SU-DHL-6 (cell line): ENCODE results near the gene PPIF.

ENCODE experiments used
- H2AFZ ChIP-seq: fragments of 200-600 bp; sonication (generic); 2 replicates; pipeline ENCODE4 v1.6.1; 2014; ENCODE audit warnings: low read depth, mild to moderate bottlenecking, moderate library complexity, mixed read lengths, antibody characterized with exemption, low read length; ENCODE audit not compliant: severe bottlenecking
- H3F3A ChIP-seq: fragments of 200-600 bp; shearing (Covaris generic); 2 replicates; pipeline ENCODE4 v1.6.0; 2016; ENCODE audit warnings: antibody characterized with exemption, mild to moderate bottlenecking; ENCODE audit not compliant: insufficient read depth
- H3K27ac ChIP-seq: fragments of 200-600 bp; sonication (generic); 2 replicates; pipeline ENCODE4 v1.5.1; 2016; ENCODE audit warnings: low read depth, mild to moderate bottlenecking, low read length, moderate library complexity, mixed read lengths
- H3K27me3 ChIP-seq: fragments of 200-600 bp; sonication (generic), shearing (Covaris generic); 2 replicates; pipeline ENCODE4 v1.6.0; 2014; ENCODE audit warnings: mild to moderate bottlenecking, low read length
- H3K36me3 ChIP-seq: fragments of 200-600 bp; sonication (generic); 2 replicates; pipeline ENCODE4 v1.6.1; 2014; ENCODE audit warnings: mild to moderate bottlenecking, low read length, mixed read lengths
- H3K4me2 ChIP-seq: fragments of 300-600, 200-600 bp; shearing (Covaris generic), sonication (generic); 2 replicates; pipeline ENCODE4 v1.6.0; 2014; ENCODE audit warnings: low read length, low read depth, mild to moderate bottlenecking; ENCODE audit not compliant: poor library complexity, severe bottlenecking
- H3K4me3 ChIP-seq: fragments of 200-600 bp; sonication (generic); 2 replicates; pipeline ENCODE4 v1.5.1; 2014; ENCODE audit warnings: antibody characterized with exemption, low read length, mild to moderate bottlenecking, mixed read lengths; ENCODE audit not compliant: insufficient read depth, poor library complexity, severe bottlenecking
- H3K79me2 ChIP-seq: fragments of 200-600 bp; sonication (generic); 2 replicates; pipeline ENCODE4 v1.6.1; 2014; ENCODE audit warnings: mild to moderate bottlenecking, low read length, moderate library complexity; ENCODE audit not compliant: insufficient read depth
- H3K9ac ChIP-seq: fragments of 200-600 bp; sonication (generic); 2 replicates; pipeline ENCODE4 v1.7.0; 2014; ENCODE audit warnings: mild to moderate bottlenecking, low read length
- H3K9me2 ChIP-seq: fragments of 200-600 bp; sonication (generic); replicated peaks from 2 replicates; pipeline ENCODE4 v1.6.1; 2014; ENCODE audit warnings: low read length; ENCODE audit not compliant: insufficient read depth
- H3K9me3 ChIP-seq: fragments of 200-600 bp; sonication (generic); 2 replicates; pipeline ENCODE4 v1.6.1; 2014; ENCODE audit warnings: low read length, mixed read lengths; ENCODE audit not compliant: insufficient read depth
- H4K20me1 ChIP-seq: fragments of 200-600 bp; sonication (generic); 2 replicates; pipeline ENCODE4 v1.6.1; 2014; ENCODE audit warnings: low read depth, mild to moderate bottlenecking, antibody characterized with exemption, low read length, moderate library complexity, mixed read lengths
- EZH2phosphoT487 ChIP-seq: fragments of 200-600 bp; sonication (generic), shearing (Covaris generic); conservative IDR thresholded peaks from 2 replicates; pipeline ENCODE4 v1.6.1; 2018; ENCODE audit warnings: mild to moderate bottlenecking, antibody characterized with exemption, low read length, moderate library complexity, mixed read lengths
- TF ChIP-seq, protein P1 (sequence below): fragments of 200-600 bp; sonication (generic); IDR thresholded peaks from one replicate; pipeline ENCODE4 v1.5.1; 2017; ENCODE audit warnings: antibody characterized with exemption, mild to moderate bottlenecking, low read length, moderate library complexity; ENCODE audit not compliant: insufficient read depth, poor library complexity, severe bottlenecking

Gene PPIF

DNA sequence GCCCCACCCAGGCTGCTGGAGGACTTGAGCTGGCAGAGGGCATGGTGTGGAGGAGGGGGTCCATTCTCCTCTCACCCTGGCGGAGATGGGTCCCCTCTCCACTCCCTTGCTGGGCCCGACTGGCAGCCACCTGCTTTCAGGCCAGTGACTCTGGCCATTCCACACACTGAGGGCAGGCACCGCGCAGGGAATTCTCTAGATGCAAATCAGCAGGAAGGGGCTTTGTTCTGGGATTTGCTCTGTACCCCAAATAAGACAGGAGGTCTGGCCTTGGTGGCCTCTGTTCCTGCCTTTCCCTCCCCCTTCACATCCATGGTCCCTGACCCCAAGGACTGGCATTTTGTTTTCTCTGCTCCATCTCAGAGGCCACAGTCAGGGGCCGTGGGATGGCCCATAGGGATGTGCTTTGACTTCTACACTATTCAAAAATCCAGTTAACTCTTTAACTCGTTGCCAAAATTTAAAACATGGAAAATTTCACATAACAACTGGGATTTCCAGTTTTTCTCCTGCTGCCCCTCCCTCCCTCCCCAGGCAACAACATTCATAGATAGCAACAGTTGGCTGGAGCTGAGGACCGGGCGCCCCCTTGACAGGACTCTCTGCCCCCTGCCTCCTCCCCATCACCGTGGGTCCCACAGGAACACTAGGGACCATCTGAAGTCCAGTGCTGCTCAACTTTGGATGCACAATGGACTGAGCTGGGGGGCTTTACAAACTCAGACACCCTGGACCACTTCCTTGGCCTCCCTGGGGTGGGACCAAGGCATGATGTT is 33.9 kb downstream of the PPIF start:
- no peaks in the 10 kb centered on the region for H3F3A ChIP-seq
- H3K79me2 ChIP-seq, result no peaks in the 10 kb centered on the region
- no peak overlapping the region for H2AFZ ChIP-seq
- no peak overlapping the region for H3K27ac ChIP-seq
- H3K4me2 ChIP-seq, result no peak overlapping the region
- H3K36me3 ChIP-seq, result no peaks in the 10 kb centered on the region
- no peaks in the 10 kb centered on the region for H4K20me1 ChIP-seq
- H3K27me3 ChIP-seq, result no peaks in the 10 kb centered on the region
- H3K9me3 ChIP-seq, result no peaks in the 10 kb centered on the region
- TF ChIP-seq, protein P1, sequence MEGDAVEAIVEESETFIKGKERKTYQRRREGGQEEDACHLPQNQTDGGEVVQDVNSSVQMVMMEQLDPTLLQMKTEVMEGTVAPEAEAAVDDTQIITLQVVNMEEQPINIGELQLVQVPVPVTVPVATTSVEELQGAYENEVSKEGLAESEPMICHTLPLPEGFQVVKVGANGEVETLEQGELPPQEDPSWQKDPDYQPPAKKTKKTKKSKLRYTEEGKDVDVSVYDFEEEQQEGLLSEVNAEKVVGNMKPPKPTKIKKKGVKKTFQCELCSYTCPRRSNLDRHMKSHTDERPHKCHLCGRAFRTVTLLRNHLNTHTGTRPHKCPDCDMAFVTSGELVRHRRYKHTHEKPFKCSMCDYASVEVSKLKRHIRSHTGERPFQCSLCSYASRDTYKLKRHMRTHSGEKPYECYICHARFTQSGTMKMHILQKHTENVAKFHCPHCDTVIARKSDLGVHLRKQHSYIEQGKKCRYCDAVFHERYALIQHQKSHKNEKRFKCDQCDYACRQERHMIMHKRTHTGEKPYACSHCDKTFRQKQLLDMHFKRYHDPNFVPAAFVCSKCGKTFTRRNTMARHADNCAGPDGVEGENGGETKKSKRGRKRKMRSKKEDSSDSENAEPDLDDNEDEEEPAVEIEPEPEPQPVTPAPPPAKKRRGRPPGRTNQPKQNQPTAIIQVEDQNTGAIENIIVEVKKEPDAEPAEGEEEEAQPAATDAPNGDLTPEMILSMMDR, result no peak
- TF ChIP-seq EZH2phosphoT487, result no peak
- H3K9me2 ChIP-seq, result no peaks in the 10 kb centered on the region
- H3K4me3 ChIP-seq, result no peak overlapping the region
- no peak overlapping the region for H3K9ac ChIP-seq

DNA sequence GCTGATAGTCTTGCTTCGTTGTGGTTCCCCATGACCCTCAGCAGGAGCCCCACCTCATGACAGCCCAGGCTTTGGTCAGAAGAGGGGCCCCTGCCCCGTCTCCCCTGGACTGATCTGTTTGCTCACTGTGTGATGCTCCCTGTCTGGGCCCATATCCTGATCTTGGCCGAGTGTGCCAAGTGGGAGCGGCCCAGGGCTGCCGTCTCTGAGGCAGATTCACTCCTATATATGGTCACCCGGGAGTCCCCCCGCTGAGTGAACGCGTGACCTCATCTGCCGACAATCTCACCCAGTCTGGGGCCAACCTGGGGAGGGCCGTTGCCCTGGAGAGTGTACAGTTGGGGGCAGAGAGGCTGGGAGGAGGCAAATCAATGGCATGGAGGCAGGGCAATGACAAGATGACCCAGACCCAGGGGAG is 34.5 kb downstream of the PPIF start:
- H3K9me3 ChIP-seq, result no peaks in the 10 kb centered on the region
- H3K9ac ChIP-seq, result no peak overlapping the region
- H3K36me3 ChIP-seq, result no peaks in the 10 kb centered on the region
- no peak overlapping the region for H2AFZ ChIP-seq
- H3K79me2 ChIP-seq, result no peaks in the 10 kb centered on the region
- H4K20me1 ChIP-seq, result no peaks in the 10 kb centered on the region
- H3K27me3 ChIP-seq, result no peaks in the 10 kb centered on the region
- H3F3A ChIP-seq, result no peaks in the 10 kb centered on the region
- H3K9me2 ChIP-seq, result no peaks in the 10 kb centered on the region
- H3K27ac ChIP-seq, result no peak overlapping the region
- no peak overlapping the region for H3K4me2 ChIP-seq
- TF ChIP-seq EZH2phosphoT487, result no peak
- TF ChIP-seq, protein P1, result no peak
- no peak overlapping the region for H3K4me3 ChIP-seq

GRCh38 chr10:79382491-79382941 is 35.2 kb downstream of the PPIF start:
- TF ChIP-seq, protein P1, result no peak
- no peak for TF ChIP-seq EZH2phosphoT487
- Histone ChIP-seq H2AFZ (no peak overlapping the region), H3K27ac (no peak overlapping the region)

More at GRCh38 chr10:79382491-79382941, 35.2 kb downstream of the PPIF start:
- Histone ChIP-seq H3F3A (no peaks in the 10 kb centered on the region), H4K20me1 (no peaks in the 10 kb centered on the region), H3K4me2 (no peak overlapping the region), H3K9me2 (no peaks in the 10 kb centered on the region), H3K4me3 (no peak overlapping the region), H3K36me3 (no peaks in the 10 kb centered on the region), H3K9ac (no peak overlapping the region), H3K9me3 (no peaks in the 10 kb centered on the region), H3K27me3 (no peaks in the 10 kb centered on the region), H3K79me2 (no peaks in the 10 kb centered on the region)
